ENCODE data around the gene ZNF496.

- TF ChIP-seq, protein P1, sequence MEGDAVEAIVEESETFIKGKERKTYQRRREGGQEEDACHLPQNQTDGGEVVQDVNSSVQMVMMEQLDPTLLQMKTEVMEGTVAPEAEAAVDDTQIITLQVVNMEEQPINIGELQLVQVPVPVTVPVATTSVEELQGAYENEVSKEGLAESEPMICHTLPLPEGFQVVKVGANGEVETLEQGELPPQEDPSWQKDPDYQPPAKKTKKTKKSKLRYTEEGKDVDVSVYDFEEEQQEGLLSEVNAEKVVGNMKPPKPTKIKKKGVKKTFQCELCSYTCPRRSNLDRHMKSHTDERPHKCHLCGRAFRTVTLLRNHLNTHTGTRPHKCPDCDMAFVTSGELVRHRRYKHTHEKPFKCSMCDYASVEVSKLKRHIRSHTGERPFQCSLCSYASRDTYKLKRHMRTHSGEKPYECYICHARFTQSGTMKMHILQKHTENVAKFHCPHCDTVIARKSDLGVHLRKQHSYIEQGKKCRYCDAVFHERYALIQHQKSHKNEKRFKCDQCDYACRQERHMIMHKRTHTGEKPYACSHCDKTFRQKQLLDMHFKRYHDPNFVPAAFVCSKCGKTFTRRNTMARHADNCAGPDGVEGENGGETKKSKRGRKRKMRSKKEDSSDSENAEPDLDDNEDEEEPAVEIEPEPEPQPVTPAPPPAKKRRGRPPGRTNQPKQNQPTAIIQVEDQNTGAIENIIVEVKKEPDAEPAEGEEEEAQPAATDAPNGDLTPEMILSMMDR (IDR thresholded peaks at IDR 0.05; ENCODE audit: low read depth, low read length, poor library complexity, severe bottlenecking): no peak
- TF ChIP-seq EZH2phosphoT487 (IDR thresholded peaks at IDR 0.05; ENCODE audit: borderline replicate concordance, low read length): no peak
Measured at GRCh38 chr1:247316590-247317197, 15.0 kb downstream of the ZNF496 start.

Data from DOHH2 (cell line).